Measurements from ENCODE around the gene AHI1.

Gene AHI1

GRCh38 chr6:135265278-135265677, 232.3 kb downstream of the AHI1 start:
- no peaks in the 10 kb centered on the region for H3K36me3 ChIP-seq (replicated peaks; ENCODE audit: low read depth, low read length)
- H3K27me3 ChIP-seq (ENCODE audit: low read depth, low read length), result no peaks in the 10 kb centered on the region
- TF ChIP-seq CTCF (IDR thresholded peaks at IDR 0.05; ENCODE audit: low read depth, low read length), result no peak
- TF ChIP-seq EZH2phosphoT487 (IDR thresholded peaks at IDR 0.05; ENCODE audit: low read depth), result no peak
- H3K4me3 ChIP-seq (ENCODE audit: low read length), result no peak overlapping the region
- no peaks in the 10 kb centered on the region for H3K4me1 ChIP-seq (ENCODE audit: low read length)
- no peak overlapping the region for H2AFZ ChIP-seq (ENCODE audit: low read depth, low read length)
- no peak overlapping the region for H3K4me2 ChIP-seq (ENCODE audit: low read length)
- H3K79me2 ChIP-seq (ENCODE audit: low read length), result no peaks in the 10 kb centered on the region
- H4K20me1 ChIP-seq (ENCODE audit: insufficient read depth, low read length), result no peaks in the 10 kb centered on the region
- no peak overlapping the region for H3K9ac ChIP-seq (ENCODE audit: low read length)
- no peaks in the 10 kb centered on the region for H3K9me3 ChIP-seq (ENCODE audit: insufficient read depth, low read length)
- no peak overlapping the region for H3K27ac ChIP-seq (ENCODE audit: low read length)

DNA sequence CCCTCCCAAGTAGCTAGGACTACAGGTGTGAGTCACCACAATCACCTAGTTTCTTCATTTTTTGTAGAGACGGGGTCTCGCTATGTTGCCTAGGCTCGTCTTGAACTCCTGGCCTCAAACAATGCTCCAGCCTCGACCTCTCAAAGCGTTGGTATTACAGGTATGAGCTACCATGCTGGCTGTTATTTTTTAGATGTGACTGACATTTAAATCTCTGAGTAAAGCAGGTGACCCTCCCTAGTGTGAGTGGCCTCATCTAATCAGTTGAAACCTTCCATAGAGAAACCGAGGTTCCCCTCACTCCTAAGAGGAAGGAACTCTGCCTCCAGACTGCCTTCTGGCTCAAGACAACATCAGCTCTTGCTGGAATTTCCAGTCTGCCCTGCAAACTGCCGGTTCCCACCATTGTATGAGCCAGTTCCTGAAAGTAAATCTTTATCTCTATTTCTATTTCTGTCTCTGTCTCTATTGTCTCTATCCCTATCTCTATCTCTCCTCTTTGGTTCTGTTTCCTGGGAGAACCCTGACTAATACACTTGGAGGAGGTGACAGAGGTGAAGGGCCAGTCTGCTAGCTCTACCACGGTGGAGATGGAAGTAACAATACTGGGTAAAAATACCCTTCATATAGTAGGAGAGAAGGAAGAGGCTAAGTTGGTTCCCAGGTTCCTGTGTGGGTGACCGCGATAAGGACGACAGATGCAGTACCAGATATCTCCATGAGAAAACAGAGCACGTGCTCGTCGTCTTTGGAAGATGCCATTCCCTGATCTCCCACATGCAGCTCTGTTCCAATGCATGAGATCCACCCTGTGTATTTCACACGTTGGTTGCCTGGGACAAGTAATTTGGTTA, 235.4 kb downstream of the AHI1 start:
- Histone ChIP-seq H3K27me3 (ENCODE audit: low read depth, low read length) (no peaks in the 10 kb centered on the region; the same call in none of the 2 replicates), H3K36me3 (replicated peaks; ENCODE audit: low read depth, low read length) (no peaks in the 10 kb centered on the region), H3K4me2 (ENCODE audit: low read length) (no peak overlapping the region), H3K27ac (ENCODE audit: low read length) (no peak overlapping the region), H3K79me2 (ENCODE audit: low read length) (no peaks in the 10 kb centered on the region), H3K4me3 (ENCODE audit: low read length) (no peak overlapping the region), H3K9ac (ENCODE audit: low read length) (no peak overlapping the region), H3K9me3 (ENCODE audit: insufficient read depth, low read length) (no peaks in the 10 kb centered on the region), H2AFZ (ENCODE audit: low read depth, low read length) (no peak overlapping the region), H3K4me1 (ENCODE audit: low read length) (peaks cover 2% of the 10 kb centered on the region; the same call in 1 of the 2 replicates), H4K20me1 (ENCODE audit: insufficient read depth, low read length) (no peaks in the 10 kb centered on the region)
- no peak for TF ChIP-seq EZH2phosphoT487 (IDR thresholded peaks at IDR 0.05; ENCODE audit: low read depth)
- no peak for TF ChIP-seq CTCF (IDR thresholded peaks at IDR 0.05; ENCODE audit: low read depth, low read length)

DNA sequence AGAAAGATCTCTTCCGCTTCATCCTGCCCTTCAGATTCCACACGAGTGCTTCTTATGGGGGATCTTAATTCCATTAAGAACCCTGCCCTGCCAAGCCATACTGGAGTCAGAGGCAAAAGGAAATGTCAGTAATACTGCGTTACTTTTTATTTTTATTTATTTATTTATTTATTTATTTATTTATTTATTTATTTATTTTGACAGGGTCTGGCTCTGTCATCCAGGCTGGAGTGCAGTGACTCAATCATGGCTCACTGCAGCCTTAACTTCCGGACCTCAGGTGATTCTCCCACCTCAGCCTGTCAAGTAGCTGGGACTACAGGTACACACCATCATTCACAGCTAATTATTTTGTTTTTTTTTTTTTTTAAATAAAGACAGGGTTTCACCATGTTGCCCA, 236.9 kb downstream of the AHI1 start:
- no peaks in the 10 kb centered on the region for H3K79me2 ChIP-seq (ENCODE audit: low read length)
- no peak overlapping the region for H3K9ac ChIP-seq (ENCODE audit: low read length)
- no peak overlapping the region for H2AFZ ChIP-seq (ENCODE audit: low read depth, low read length)
- no peaks in the 10 kb centered on the region; the same call in none of the 2 replicates for H3K27me3 ChIP-seq (ENCODE audit: low read depth, low read length)
- peaks cover 2% of the 10 kb centered on the region; the same call in 1 of the 2 replicates for H3K4me1 ChIP-seq (ENCODE audit: low read length)
- no peak overlapping the region for H3K4me2 ChIP-seq (ENCODE audit: low read length)
- TF ChIP-seq CTCF (IDR thresholded peaks at IDR 0.05; ENCODE audit: low read depth, low read length) (no peak), EZH2phosphoT487 (IDR thresholded peaks at IDR 0.05; ENCODE audit: low read depth) (no peak)
- H3K4me3 ChIP-seq (ENCODE audit: low read length), result no peak overlapping the region
- no peaks in the 10 kb centered on the region for H3K9me3 ChIP-seq (ENCODE audit: insufficient read depth, low read length)
- H4K20me1 ChIP-seq (ENCODE audit: insufficient read depth, low read length), result no peaks in the 10 kb centered on the region
- no peak overlapping the region for H3K27ac ChIP-seq (ENCODE audit: low read length)
- H3K36me3 ChIP-seq (replicated peaks; ENCODE audit: low read depth, low read length), result no peaks in the 10 kb centered on the region

DNA sequence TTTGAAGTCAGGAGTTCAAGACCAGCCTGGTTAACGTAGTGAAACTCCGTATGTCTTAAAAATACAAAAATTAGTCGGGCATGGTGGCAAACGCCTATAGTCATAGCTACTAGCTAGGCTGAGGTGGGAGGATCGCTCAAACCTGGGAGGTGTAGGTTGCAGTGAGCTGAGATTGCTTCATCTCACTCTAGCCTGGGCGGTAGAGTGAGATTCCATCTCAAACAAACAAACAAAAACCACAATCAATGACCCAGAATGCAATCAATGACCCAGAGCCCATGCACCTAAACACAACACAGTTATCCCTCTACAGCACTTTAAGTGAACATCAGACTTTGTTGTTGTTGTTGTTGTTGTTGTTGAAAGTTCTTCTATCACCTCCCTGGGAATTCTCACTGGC, 238.6 kb downstream of the AHI1 start:
- Histone ChIP-seq H3K36me3 (replicated peaks; ENCODE audit: low read depth, low read length) (no peaks in the 10 kb centered on the region), H4K20me1 (ENCODE audit: insufficient read depth, low read length) (no peaks in the 10 kb centered on the region), H2AFZ (ENCODE audit: low read depth, low read length) (no peak overlapping the region), H3K4me1 (ENCODE audit: low read length) (peaks cover 2% of the 10 kb centered on the region; the same call in 1 of the 2 replicates), H3K9me3 (ENCODE audit: insufficient read depth, low read length) (no peaks in the 10 kb centered on the region), H3K79me2 (ENCODE audit: low read length) (no peaks in the 10 kb centered on the region), H3K4me2 (ENCODE audit: low read length) (no peak overlapping the region), H3K4me3 (ENCODE audit: low read length) (no peak overlapping the region), H3K9ac (ENCODE audit: low read length) (no peak overlapping the region), H3K27me3 (ENCODE audit: low read depth, low read length) (no peaks in the 10 kb centered on the region; the same call in none of the 2 replicates), H3K27ac (ENCODE audit: low read length) (no peak overlapping the region)
- TF ChIP-seq CTCF (IDR thresholded peaks at IDR 0.05; ENCODE audit: low read depth, low read length) (no peak), EZH2phosphoT487 (IDR thresholded peaks at IDR 0.05; ENCODE audit: low read depth) (no peak)

Data from OCI-LY3 (cell line).